A549 (cell line): ENCODE results near the gene CD68. TPM values are rescaled to one million over a fixed set of nuclear protein-coding genes. Genes with fewer than 3 reads are reported as not detected.
A peak's percentile ranks its signal among the peaks of the same experiment; 100 is the strongest.

Experiments used
- ATAC-seq, 2 experiments: fragments of 200-7000 bp in 1 of 2; fragments of >200 bp in 1 of 2; cut with Nextera tagmentation in 1 of 2; cut with Tn5 transposase in 1 of 2; 3 replicates each; pipeline versions ENCODE4 v1.8.0 to v1.9.1; 2018 to 2020; ENCODE audit warnings: mild to moderate bottlenecking in 1 of 2, moderate library complexity in 1 of 2
- CTCF ChIA-PET: fragments of 300-600 bp; sonication (Branson Sonifier 250); formaldehyde crosslinking; extraction: SDS; loops from one replicate; lab custom pipeline; 2021; ENCODE audit warnings: antibody characterized with exemption, inconsistent platforms; lab: Yijun Ruan, JAX
- POLR2A ChIA-PET: fragments of 350-600 bp; formaldehyde crosslinking; extraction: SDS; loops from one replicate; lab custom pipeline; 2021; ENCODE audit warnings: antibody characterized with exemption, inconsistent platforms; lab: Yijun Ruan, JAX
- DNase-seq, 2 experiments: peaks; one replicate each; pipeline versions ENCODE4 v3.0.0 to v3.0.0-alpha.2; 2011 to 2016; ENCODE audit warnings: low read depth in 1 of 2, low spot score in 1 of 2
- FAIRE-seq: peaks from 2 replicates; lab custom pipeline; 2011; peaks lifted over from hg19 to GRCh38; lab: Jason Lieb, UNC
- H3K27ac ChIP-seq, 2 experiments: fragments of >200 bp; sonication (Bioruptor Twin); formaldehyde crosslinking; 3 replicates each; pipeline ENCODE4 v1.5.1; 2016 to 2017
- H3K4me1 ChIP-seq: fragments of >200 bp; sonication (Bioruptor Twin); formaldehyde crosslinking; 3 replicates; pipeline ENCODE4 v1.6.1; 2016
- H3K4me2 ChIP-seq: fragments of >200 bp; sonication (Bioruptor Twin); formaldehyde crosslinking; 3 replicates; pipeline ENCODE4 v1.6.1; 2016
- H3K4me3 ChIP-seq: fragments of >200 bp; sonication (Bioruptor Twin); formaldehyde crosslinking; 3 replicates; pipeline ENCODE4 v1.5.1; 2016
- H3K9me3 ChIP-seq: fragments of >200 bp; sonication (Bioruptor Twin); formaldehyde crosslinking; 3 replicates; pipeline ENCODE4 v1.6.1; 2016
- CBX8 ChIP-seq: fragments of 200-600 bp; sonication (generic); IDR thresholded peaks from 2 replicates; pipeline ENCODE4 v1.6.1; 2016
- EHF ChIP-seq: fragments of 250-450 bp; sonication (Bioruptor Pico); IDR thresholded peaks from 2 replicates; pipeline ENCODE4 v1.5.0; 2020; ENCODE audit warnings: mild to moderate bottlenecking
- EHMT2 ChIP-seq: fragments of 200-600 bp; sonication (generic); IDR thresholded peaks from 2 replicates; pipeline ENCODE4 v1.6.1; 2016; ENCODE audit warnings: antibody characterized with exemption, low read depth, mild to moderate bottlenecking, moderate library complexity
- EP300 ChIP-seq, 2 experiments: fragments of >200 bp; sonication (Bioruptor Twin); formaldehyde crosslinking; IDR thresholded peaks; 2 replicates in 1 of 2; 3 replicates in 1 of 2; pipeline ENCODE4 v1.6.1; 2016 to 2017
- FOSB ChIP-seq: fragments of 250-450 bp; sonication (Bioruptor Pico); IDR thresholded peaks from 2 replicates; pipeline ENCODE4 v1.5.0; 2020; ENCODE audit warnings: mild to moderate bottlenecking, moderate library complexity
- FOXS1 ChIP-seq: fragments of 250-450 bp; sonication (Bioruptor Pico); IDR thresholded peaks from 2 replicates; pipeline ENCODE4 v1.5.0; 2020; ENCODE audit warnings: mild to moderate bottlenecking, moderate library complexity
- HDAC2 ChIP-seq: fragments of 200-600 bp; sonication (generic); IDR thresholded peaks from 2 replicates; pipeline ENCODE4 v1.6.1; 2016
- HOXB5 ChIP-seq: fragments of 250-450 bp; sonication (Bioruptor Pico); IDR thresholded peaks from 2 replicates; pipeline ENCODE4 v1.5.0; 2020; ENCODE audit warnings: mild to moderate bottlenecking, moderate library complexity
- MAFK ChIP-seq: fragments of 450-650 bp; IDR thresholded peaks from 2 replicates; pipeline ENCODE4 v1.6.1; 2014; ENCODE audit not compliant: partially characterized antibody
- MYC ChIP-seq: IDR thresholded peaks from 2 replicates; pipeline ENCODE4 v1.6.1; 2012; ENCODE audit warnings: mild to moderate bottlenecking, inconsistent platforms, low read length, improper control_type of control experiment, borderline replicate concordance
- NR3C1 ChIP-seq: fragments of >200 bp; sonication (Bioruptor Twin); formaldehyde crosslinking; IDR thresholded peaks from 3 replicates; pipeline ENCODE4 v1.6.1; 2017
- PHF8 ChIP-seq: fragments of 200-600 bp; sonication (generic); IDR thresholded peaks from 2 replicates; pipeline ENCODE4 v1.6.1; 2016; ENCODE audit warnings: low read depth, mild to moderate bottlenecking, antibody characterized with exemption, moderate library complexity, borderline replicate concordance
- POLR2AphosphoS2 ChIP-seq: conservative IDR thresholded peaks from 2 replicates; pipeline ENCODE4 v1.6.1; 2012; ENCODE audit warnings: low read length, improper control_type of control experiment, inconsistent platforms
- RCOR1 ChIP-seq: fragments of 150-350 bp; IDR thresholded peaks from 2 replicates; pipeline ENCODE4 v1.6.1; 2014; ENCODE audit warnings: antibody characterized with exemption, low read length, low read depth
- SREBF2 ChIP-seq: fragments of 450-650 bp; IDR thresholded peaks from 2 replicates; pipeline ENCODE4 v1.6.1; 2014; ENCODE audit warnings: mild to moderate bottlenecking, moderate library complexity
- ZFP36 ChIP-seq: fragments of 450-650 bp; IDR thresholded peaks from 2 replicates; pipeline ENCODE4 v1.6.1; 2014; ENCODE audit warnings: borderline replicate concordance; ENCODE audit not compliant: partially characterized antibody
- ZSCAN20 ChIP-seq: fragments of 250-450 bp; sonication (Bioruptor Pico); IDR thresholded peaks from 2 replicates; pipeline ENCODE4 v1.8.0; 2022; ENCODE audit warnings: mild to moderate bottlenecking, moderate library complexity
- WGBS: methylation state at CpG from one replicate; pipeline ENCODE4 v1.1.6; 2017; ENCODE audit errors: missing lambda C conversion rate; 5-methylcytosine and 5-hydroxymethylcytosine counted together
- polyA plus RNA-seq, 4 experiments: library from polyadenylated mRNA; depleted of rRNA in 3 of 4; stranded (reverse); fragments of >200 nt; fragmentation: RNase III in 1 of 4; extraction: RNeasy Plus Mini Kit Qiagen cat#74134 plus additional on column Dnase treatment in 1 of 4; gene quantifications; 2 replicates in 3 of 4; 3 replicates in 1 of 4; pipeline ENCODE4 v1.2.3, GENCODE V29; 2011 to 2017
- TF ChIP-seq, protein P1 (sequence below): fragments of 450-650 bp; IDR thresholded peaks from 2 replicates; pipeline ENCODE4 v1.6.1; 2014; ENCODE audit warnings: antibody characterized with exemption
- TF ChIP-seq, protein P2 (sequence below): IDR thresholded peaks from 2 replicates; pipeline ENCODE4 v1.6.1; 2012
- TF ChIP-seq, protein P3 (sequence below): IDR thresholded peaks from 2 replicates; pipeline ENCODE4 v1.6.1; 2012; ENCODE audit warnings: low read depth, borderline replicate concordance
- TF ChIP-seq, protein P4 (sequence below): IDR thresholded peaks from 2 replicates; pipeline ENCODE4 v1.6.1; 2012
- TF ChIP-seq, protein P5 (sequence below): fragments of >200 bp; sonication (Bioruptor Twin); formaldehyde crosslinking; IDR thresholded peaks from 3 replicates; pipeline ENCODE4 v1.6.1; 2016
- TF ChIP-seq, protein P6 (sequence below): fragments of 150-350 bp; IDR thresholded peaks from 2 replicates; pipeline ENCODE4 v1.6.1; 2014; ENCODE audit warnings: low read depth, mild to moderate bottlenecking, low read length
- TF ChIP-seq, protein P7 (sequence below): fragments of 200-600 bp; sonication (generic); IDR thresholded peaks from 2 replicates; pipeline ENCODE4 v1.6.1; 2016; ENCODE audit warnings: antibody characterized with exemption, mild to moderate bottlenecking, moderate library complexity

The CD68 gene
- polyA plus RNA-seq, 2 of the 4 experiments (the other 2 are of a cell fraction): 9.8 to 17.7 TPM

DNA sequence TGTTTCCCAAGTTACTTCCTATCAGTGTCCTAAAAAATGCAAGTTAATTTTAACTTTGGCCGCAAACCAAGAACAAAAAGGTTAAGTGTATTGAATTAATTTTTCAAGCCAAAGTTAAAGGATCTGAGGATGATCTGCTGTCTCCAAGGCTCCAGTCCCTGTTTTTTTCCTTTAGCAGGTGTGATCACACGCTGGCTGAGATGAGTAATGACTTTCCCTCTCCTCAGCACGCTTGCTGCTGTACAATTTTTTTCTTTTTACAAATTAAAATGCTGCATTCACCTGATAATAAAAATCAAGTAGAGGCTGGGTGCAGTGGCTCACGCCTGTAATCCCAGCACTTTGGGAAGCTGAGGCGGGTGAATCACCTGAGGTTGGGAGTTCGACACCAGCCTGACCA lies 34.5 kb upstream of the CD68 start:
- ChIA-PET CTCF (interaction anchor here (16.8 kb wide), 1 partner anchor 15 kb away, joined by 190 read pairs; the partner anchor contains the start of genes SENP3 and TNFSF13), POLR2A (no interaction called here)
- H3K4me1 ChIP-seq: peaks cover 13% of the 10 kb centered on the region
- TF ChIP-seq, protein P1, sequence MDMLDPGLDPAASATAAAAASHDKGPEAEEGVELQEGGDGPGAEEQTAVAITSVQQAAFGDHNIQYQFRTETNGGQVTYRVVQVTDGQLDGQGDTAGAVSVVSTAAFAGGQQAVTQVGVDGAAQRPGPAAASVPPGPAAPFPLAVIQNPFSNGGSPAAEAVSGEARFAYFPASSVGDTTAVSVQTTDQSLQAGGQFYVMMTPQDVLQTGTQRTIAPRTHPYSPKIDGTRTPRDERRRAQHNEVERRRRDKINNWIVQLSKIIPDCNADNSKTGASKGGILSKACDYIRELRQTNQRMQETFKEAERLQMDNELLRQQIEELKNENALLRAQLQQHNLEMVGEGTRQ: no peak
- TF ChIP-seq RCOR1: no peak
- no peak for TF ChIP-seq CBX8
- no peak for TF ChIP-seq HOXB5 (CRISPR knock-in tag)
- TF ChIP-seq ZFP36: no peak
- TF ChIP-seq, protein P2, sequence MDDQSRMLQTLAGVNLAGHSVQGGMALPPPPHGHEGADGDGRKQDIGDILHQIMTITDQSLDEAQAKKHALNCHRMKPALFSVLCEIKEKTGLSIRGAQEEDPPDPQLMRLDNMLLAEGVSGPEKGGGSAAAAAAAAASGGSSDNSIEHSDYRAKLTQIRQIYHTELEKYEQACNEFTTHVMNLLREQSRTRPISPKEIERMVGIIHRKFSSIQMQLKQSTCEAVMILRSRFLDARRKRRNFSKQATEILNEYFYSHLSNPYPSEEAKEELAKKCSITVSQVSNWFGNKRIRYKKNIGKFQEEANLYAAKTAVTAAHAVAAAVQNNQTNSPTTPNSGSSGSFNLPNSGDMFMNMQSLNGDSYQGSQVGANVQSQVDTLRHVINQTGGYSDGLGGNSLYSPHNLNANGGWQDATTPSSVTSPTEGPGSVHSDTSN: no peak
- TF ChIP-seq EHF: no peak
- no peak for TF ChIP-seq HDAC2
- TF ChIP-seq NR3C1: no peak
- no peak for TF ChIP-seq EP300 (IDR thresholded peaks at IDR 0.05)
- TF ChIP-seq ZSCAN20 (CRISPR knock-in tag): no peak
- TF ChIP-seq, protein P3, sequence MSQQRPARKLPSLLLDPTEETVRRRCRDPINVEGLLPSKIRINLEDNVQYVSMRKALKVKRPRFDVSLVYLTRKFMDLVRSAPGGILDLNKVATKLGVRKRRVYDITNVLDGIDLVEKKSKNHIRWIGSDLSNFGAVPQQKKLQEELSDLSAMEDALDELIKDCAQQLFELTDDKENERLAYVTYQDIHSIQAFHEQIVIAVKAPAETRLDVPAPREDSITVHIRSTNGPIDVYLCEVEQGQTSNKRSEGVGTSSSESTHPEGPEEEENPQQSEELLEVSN: no peak
- no peak for TF ChIP-seq SREBF2
- TF ChIP-seq FOXS1 (CRISPR knock-in tag): no peak
- TF ChIP-seq, protein P4, sequence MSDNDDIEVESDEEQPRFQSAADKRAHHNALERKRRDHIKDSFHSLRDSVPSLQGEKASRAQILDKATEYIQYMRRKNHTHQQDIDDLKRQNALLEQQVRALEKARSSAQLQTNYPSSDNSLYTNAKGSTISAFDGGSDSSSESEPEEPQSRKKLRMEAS: no peak
- no peak for TF ChIP-seq MYC
- TF ChIP-seq FOSB (CRISPR knock-in tag): no peak
- no peak for TF ChIP-seq PHF8
- TF ChIP-seq MAFK: no peak
- TF ChIP-seq, protein P5, sequence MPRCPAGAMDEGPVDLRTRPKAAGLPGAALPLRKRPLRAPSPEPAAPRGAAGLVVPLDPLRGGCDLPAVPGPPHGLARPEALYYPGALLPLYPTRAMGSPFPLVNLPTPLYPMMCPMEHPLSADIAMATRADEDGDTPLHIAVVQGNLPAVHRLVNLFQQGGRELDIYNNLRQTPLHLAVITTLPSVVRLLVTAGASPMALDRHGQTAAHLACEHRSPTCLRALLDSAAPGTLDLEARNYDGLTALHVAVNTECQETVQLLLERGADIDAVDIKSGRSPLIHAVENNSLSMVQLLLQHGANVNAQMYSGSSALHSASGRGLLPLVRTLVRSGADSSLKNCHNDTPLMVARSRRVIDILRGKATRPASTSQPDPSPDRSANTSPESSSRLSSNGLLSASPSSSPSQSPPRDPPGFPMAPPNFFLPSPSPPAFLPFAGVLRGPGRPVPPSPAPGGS: no peak
- 69% methylated on average over 6 of the region's 6 CpGs for WGBS
- no peak overlapping the region for H3K4me2 ChIP-seq
- FAIRE-seq (peak; percentile 88), DNase-seq (no peak), ATAC-seq (no peak)
- no peak overlapping the region for H3K4me3 ChIP-seq
- no peak overlapping the region for H3K27ac ChIP-seq
- no peaks in the 10 kb centered on the region for H3K9me3 ChIP-seq

DNA sequence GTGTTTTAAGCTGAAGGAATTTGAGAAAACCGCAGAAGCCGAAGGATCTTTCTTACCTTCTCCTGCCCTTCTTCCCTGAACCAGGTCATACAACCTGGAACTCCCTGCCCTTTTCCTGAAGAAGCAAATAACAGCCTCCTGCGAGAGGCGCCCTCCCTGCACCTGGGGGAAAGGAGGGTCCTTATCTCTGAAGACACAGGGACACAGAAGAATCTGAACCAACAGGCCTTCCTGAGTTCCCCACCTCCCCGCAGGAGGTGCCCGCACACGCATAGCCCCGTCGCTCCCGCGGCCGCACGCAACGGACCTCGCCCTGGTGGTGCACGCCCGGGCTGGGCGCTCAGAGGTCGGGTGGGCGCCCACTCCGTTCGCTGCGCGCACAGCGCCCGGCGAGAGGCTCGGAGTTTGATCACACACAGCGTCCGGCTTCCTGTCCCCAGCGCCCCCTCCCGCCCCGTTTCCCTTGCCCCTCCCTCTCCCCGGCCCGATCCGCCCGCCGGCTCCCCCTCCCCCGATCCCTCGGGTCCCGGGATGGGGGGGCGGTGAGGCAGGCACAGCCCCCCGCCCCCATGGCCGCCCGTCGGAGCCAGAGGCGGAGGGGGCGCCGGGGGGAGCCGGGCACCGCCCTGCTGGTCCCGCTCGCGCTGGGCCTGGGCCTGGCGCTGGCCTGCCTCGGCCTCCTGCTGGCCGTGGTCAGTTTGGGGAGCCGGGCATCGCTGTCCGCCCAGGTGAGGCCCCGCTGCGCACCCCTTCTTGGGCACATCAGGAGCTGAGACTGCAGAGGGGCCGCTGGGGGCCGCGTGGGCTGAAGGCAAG lies 30.6 kb upstream of the CD68 start, which contains the start of gene TNFSF12:
Gene TNFSF12, plus strand, starts transcription at position 474 of the 816 bp plus-strand sequence. Its CDS starts 96 bp downstream, at position 570.
- CTCF ChIA-PET: interaction anchor here (0.6 to 16.8 kb wide), 16 partner anchors 8 to 195 kb away, joined by 3 to 190 read pairs (median 4); partner anchors contain the start of genes SENP3, TMEM95 and TNFSF13
- Histone ChIP-seq H3K27ac (peak within 1 kb of the TSS; percentile 81 to 90), H3K4me1 (peaks cover 17% of the 10 kb centered on the region), H3K9me3 (no peaks in the 10 kb centered on the region), H3K4me3 (peak within 1 kb of the TSS; percentile 63), H3K4me2 (peak within 1 kb of the TSS; percentile 84)
- FAIRE-seq (no peak), DNase-seq (peak in 1 of 2 experiments; percentile 42), ATAC-seq (peak; percentile 89)
- 10% methylated on average over 17 of the region's 65 CpGs for WGBS
- POLR2A ChIA-PET: interaction anchor here (0.6 to 1.7 kb wide), 3 partner anchors 11 to 64 kb away, joined by 3 to 9 read pairs (median 5); partner anchors contain the start of gene MPDU1
- TF ChIP-seq, protein P6, sequence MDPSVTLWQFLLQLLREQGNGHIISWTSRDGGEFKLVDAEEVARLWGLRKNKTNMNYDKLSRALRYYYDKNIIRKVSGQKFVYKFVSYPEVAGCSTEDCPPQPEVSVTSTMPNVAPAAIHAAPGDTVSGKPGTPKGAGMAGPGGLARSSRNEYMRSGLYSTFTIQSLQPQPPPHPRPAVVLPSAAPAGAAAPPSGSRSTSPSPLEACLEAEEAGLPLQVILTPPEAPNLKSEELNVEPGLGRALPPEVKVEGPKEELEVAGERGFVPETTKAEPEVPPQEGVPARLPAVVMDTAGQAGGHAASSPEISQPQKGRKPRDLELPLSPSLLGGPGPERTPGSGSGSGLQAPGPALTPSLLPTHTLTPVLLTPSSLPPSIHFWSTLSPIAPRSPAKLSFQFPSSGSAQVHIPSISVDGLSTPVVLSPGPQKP: no peak
- TF ChIP-seq, protein P5: peak; percentile 78; the same call in 2 of the 3 replicates
- TF ChIP-seq POLR2AphosphoS2: no peak
- TF ChIP-seq, protein P2: no peak
- TF ChIP-seq, protein P7, sequence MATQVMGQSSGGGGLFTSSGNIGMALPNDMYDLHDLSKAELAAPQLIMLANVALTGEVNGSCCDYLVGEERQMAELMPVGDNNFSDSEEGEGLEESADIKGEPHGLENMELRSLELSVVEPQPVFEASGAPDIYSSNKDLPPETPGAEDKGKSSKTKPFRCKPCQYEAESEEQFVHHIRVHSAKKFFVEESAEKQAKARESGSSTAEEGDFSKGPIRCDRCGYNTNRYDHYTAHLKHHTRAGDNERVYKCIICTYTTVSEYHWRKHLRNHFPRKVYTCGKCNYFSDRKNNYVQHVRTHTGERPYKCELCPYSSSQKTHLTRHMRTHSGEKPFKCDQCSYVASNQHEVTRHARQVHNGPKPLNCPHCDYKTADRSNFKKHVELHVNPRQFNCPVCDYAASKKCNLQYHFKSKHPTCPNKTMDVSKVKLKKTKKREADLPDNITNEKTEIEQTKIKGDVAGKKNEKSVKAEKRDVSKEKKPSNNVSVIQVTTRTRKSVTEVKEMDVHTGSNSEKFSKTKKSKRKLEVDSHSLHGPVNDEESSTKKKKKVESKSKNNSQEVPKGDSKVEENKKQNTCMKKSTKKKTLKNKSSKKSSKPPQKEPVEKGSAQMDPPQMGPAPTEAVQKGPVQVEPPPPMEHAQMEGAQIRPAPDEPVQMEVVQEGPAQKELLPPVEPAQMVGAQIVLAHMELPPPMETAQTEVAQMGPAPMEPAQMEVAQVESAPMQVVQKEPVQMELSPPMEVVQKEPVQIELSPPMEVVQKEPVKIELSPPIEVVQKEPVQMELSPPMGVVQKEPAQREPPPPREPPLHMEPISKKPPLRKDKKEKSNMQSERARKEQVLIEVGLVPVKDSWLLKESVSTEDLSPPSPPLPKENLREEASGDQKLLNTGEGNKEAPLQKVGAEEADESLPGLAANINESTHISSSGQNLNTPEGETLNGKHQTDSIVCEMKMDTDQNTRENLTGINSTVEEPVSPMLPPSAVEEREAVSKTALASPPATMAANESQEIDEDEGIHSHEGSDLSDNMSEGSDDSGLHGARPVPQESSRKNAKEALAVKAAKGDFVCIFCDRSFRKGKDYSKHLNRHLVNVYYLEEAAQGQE: no peak
- TF ChIP-seq SREBF2: no peak
- TF ChIP-seq EHMT2: no peak
